Activated T-cell treated with anti-CD3 and anti-CD28 coated beads, Interleukin-2, amount 50 U/mL, for 4 hours (primary cell): ENCODE measurements around the gene GPBP1. TPM values are rescaled to one million over a fixed set of nuclear protein-coding genes. Genes with fewer than 3 reads are reported as not detected.
A peak's percentile ranks its signal among the peaks of the same experiment; 100 is the strongest.
"Not testable (repeated sequence)": the region's sequence is repeated elsewhere in the genome, so short reads cannot be mapped to it uniquely, and the experiment has no call there.

Source experiments
- ATAC-seq, 2 donors: fragments of 200-7000 bp; cut with Tn5 transposase; one replicate each; pipeline ENCODE4 v1.10.0; 2021
- DNase-seq: peaks from one replicate; pipeline ENCODE4 v3.0.0-alpha.2; 2020
- H3K27me3 Mint-ChIP-seq: one replicate; pipeline ENCODE4 v1.8.0; 2021; ENCODE audit warnings: low read depth, mixed read lengths
- H3K36me3 Mint-ChIP-seq: one replicate; pipeline ENCODE4 v1.8.0; 2022; ENCODE audit warnings: mixed read lengths; ENCODE audit not compliant: insufficient read depth
- H3K4me1 Mint-ChIP-seq: one replicate; pipeline ENCODE4 v1.8.0; 2021; ENCODE audit warnings: low read depth, mixed read lengths
- H3K4me3 Mint-ChIP-seq: one replicate; pipeline ENCODE4 v1.8.0; 2021; ENCODE audit warnings: mild to moderate bottlenecking, moderate library complexity, mixed read lengths
- H3K9me3 Mint-ChIP-seq: one replicate; pipeline ENCODE4 v1.8.0; 2021; ENCODE audit warnings: mixed read lengths
- total RNA-seq, 3 donors: library from RNA; stranded (reverse); gene quantifications; one replicate each; pipeline ENCODE4 v1.2.1, GENCODE V29; 2021

Gene GPBP1
- total RNA-seq, 3 donors from 2014 or later, result 51.4 to 62.0 (median 58.7) TPM

- ATAC-seq (no peak), DNase-seq (no peak)
- peaks cover 20% of the 10 kb centered on the region for H3K36me3 Mint-ChIP-seq
- peak overlapping the region; percentile 90 for H3K4me3 Mint-ChIP-seq
- no peaks in the 10 kb centered on the region for H3K27me3 Mint-ChIP-seq
- peaks cover 21% of the 10 kb centered on the region for H3K4me1 Mint-ChIP-seq
- no peaks in the 10 kb centered on the region for H3K9me3 Mint-ChIP-seq
These were observed 1.2 kb upstream of the GPBP1 start for GRCh38 chr5:57172466-57173318.

GRCh38 chr5:57174128-57174889, 450 bp downstream of the GPBP1 start:
- ATAC-seq, result peak; percentile 1
- Mint-ChIP-seq H3K27me3 (no peaks in the 10 kb centered on the region), H3K36me3 (peaks cover 33% of the 10 kb centered on the region), H3K9me3 (no peaks in the 10 kb centered on the region), H3K4me1 (peaks cover 35% of the 10 kb centered on the region), H3K4me3 (peak overlapping the region; percentile 90)
- no peak for DNase-seq

GRCh38 chr5:57174890-57175510, 1.1 kb downstream of the GPBP1 start:
- H3K4me3 Mint-ChIP-seq, result peak overlapping the region; percentile 90
- peaks cover 42% of the 10 kb centered on the region for H3K4me1 Mint-ChIP-seq
- ATAC-seq (no peak), DNase-seq (no peak)
- no peaks in the 10 kb centered on the region for H3K27me3 Mint-ChIP-seq
- H3K36me3 Mint-ChIP-seq, result peaks cover 39% of the 10 kb centered on the region
- no peaks in the 10 kb centered on the region for H3K9me3 Mint-ChIP-seq

DNA sequence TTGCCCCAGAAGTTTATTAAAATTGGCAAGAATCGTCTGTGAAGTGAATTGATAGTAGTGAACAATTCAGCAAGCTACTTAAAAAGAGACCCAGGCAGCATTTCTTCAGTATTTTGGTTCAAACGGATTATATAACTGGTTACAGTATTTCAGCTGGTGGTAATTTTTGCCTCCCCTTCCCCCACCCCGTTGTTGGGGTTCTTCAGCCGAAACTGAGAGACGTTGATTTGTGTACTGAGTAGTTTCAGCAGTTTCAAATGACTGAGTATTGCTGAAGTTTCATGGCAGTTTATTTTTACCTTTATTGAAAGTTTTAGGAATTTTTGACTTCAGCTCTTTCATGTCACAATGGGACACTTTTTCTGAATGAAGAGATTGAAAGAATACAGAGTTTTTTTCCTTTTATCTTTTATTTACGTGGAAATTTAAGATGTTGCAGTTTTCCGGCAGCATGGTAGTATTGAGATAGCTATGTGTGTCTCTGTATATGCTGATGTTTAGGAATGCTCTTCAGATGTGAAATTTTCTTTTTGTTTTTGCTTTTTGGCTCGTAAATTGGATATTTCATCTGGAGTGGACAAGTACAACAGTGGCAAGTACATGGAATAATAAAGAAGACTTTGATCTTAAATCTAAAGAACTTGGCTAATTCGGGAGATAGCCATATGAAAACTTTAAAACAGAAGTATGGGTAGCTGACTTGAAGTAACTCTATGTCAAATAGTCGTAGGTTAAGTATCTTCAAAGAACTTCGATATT, 1.9 kb downstream of the GPBP1 start:
- Mint-ChIP-seq H3K9me3 (no peaks in the 10 kb centered on the region), H3K27me3 (no peaks in the 10 kb centered on the region), H3K4me3 (peak overlapping the region; percentile 90), H3K4me1 (peaks cover 49% of the 10 kb centered on the region), H3K36me3 (peaks cover 43% of the 10 kb centered on the region)
- ATAC-seq, result no peak
- no peak for DNase-seq

GRCh38 chr5:57176350-57176857, 2.5 kb downstream of the GPBP1 start:
- DNase-seq, result no peak
- Mint-ChIP-seq H3K9me3 (no peaks in the 10 kb centered on the region), H3K27me3 (no peaks in the 10 kb centered on the region), H3K4me1 (peaks cover 56% of the 10 kb centered on the region), H3K4me3 (peak overlapping the region; percentile 90), H3K36me3 (peaks cover 43% of the 10 kb centered on the region)
- ATAC-seq, result no peak

DNA sequence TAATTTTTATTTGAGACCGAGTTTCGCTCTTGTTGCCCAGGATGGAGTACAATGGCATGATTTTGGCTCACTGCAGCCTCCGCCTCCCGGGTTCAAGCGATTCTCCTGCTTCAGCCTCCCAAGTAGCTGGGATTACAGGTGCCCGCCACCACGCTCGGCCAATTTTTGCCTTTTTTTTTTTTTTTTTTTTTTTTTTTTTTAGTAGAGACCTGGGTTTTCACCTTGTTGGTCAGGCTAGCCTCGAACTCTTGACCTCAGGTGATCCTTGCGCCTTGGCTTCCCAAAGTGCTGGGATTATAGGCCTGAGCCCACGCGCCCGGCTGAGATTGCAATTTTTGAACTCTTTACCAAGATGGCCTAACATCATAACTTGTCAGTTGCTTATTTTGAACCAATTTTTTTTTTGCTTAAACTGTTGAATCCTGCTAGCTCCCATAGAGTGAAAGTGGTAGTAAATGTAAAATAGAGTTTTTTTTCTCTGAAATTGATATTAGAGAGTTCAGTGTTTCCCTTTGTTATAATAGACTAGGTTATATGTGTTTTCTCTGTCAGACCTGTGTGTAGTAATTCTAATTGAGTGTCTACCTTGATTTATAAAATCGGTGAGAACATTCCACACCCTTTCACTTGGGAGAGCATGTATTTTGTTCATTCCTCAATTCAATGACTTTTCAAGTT, 3.8 kb downstream of the GPBP1 start:
- Mint-ChIP-seq H3K4me3 (peak overlapping the region; percentile 90), H3K9me3 (no peaks in the 10 kb centered on the region), H3K36me3 (peaks cover 43% of the 10 kb centered on the region), H3K4me1 (peaks cover 55% of the 10 kb centered on the region), H3K27me3 (no peaks in the 10 kb centered on the region)
- no peak for DNase-seq
- no peak for ATAC-seq

- not testable (repeated sequence) for DNase-seq, H3K27me3 Mint-ChIP-seq, ATAC-seq, H3K9me3 Mint-ChIP-seq
- peak overlapping the region; percentile 90 for H3K4me3 Mint-ChIP-seq
- H3K4me1 Mint-ChIP-seq, result peaks cover 57% of the 10 kb centered on the region
- peaks cover 43% of the 10 kb centered on the region for H3K36me3 Mint-ChIP-seq
These were observed 4.4 kb downstream of the GPBP1 start for GRCh38 chr5:57178238-57178637.

- Mint-ChIP-seq H3K4me1 (peaks cover 66% of the 10 kb centered on the region), H3K36me3 (peaks cover 49% of the 10 kb centered on the region), H3K4me3 (peak overlapping the region; percentile 90), H3K27me3 (no peaks in the 10 kb centered on the region), H3K9me3 (no peaks in the 10 kb centered on the region)
- ATAC-seq, result no peak
- DNase-seq, result no peak
These were observed 5.7 kb downstream of the GPBP1 start for GRCh38 chr5:57179262-57180200.

- ATAC-seq, result peak in 1 of 2 donors; percentile 11
- no peaks in the 10 kb centered on the region for H3K9me3 Mint-ChIP-seq
- DNase-seq, result no peak
- H3K27me3 Mint-ChIP-seq, result no peaks in the 10 kb centered on the region
- peak overlapping the region; percentile 90 for H3K4me3 Mint-ChIP-seq
- H3K36me3 Mint-ChIP-seq, result peaks cover 45% of the 10 kb centered on the region
- peaks cover 75% of the 10 kb centered on the region for H3K4me1 Mint-ChIP-seq
These were observed 7.3 kb downstream of the GPBP1 start for GRCh38 chr5:57181154-57181553.

DNA sequence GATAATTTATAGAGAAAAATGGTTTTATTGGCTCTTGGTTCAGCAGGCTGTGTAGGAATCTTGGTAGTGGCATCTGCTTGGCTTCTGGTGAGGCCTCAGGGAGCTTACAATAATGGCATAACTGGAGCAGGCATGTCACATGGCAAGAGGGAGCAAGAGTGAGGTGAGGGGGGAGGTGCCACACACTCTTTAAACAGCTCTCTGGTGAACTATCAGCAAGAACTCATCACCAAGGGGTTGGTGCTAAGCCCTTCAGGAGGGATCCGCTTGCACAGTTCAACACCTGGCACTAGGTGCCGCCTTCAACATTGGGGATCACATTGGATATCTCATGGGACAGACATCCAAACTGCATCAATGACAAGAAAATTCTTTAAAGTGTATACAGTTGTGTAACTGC, 10.5 kb downstream of the GPBP1 start:
- no peak for ATAC-seq
- no peak overlapping the region for H3K4me3 Mint-ChIP-seq

DNA sequence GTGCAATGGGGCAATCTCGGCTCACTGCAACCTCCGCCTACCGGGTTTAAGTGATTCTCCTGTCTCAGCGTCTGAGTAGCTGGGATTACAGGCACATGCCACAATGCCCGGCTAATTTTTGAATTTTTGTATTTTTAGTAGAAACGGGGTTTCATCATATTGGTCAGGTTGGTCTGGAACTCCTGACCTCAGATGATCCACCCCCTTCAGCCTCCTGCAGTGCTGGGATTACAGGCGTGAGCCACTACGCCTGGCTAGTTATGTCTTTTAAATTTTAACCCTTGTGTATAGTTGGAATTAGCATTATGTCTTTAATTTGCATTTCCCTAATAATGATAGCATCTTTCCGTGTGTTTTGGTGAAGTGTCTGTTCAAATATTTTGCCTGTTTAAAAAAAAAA, 11.5 kb downstream of the GPBP1 start:
- H3K27me3 Mint-ChIP-seq, result no peaks in the 10 kb centered on the region
- H3K4me3 Mint-ChIP-seq, result peak overlapping the region; percentile 20
- DNase-seq, result no peak

More for the DNA sequence above, 10.5 kb downstream of the GPBP1 start:
- peaks cover 25% of the 10 kb centered on the region for H3K36me3 Mint-ChIP-seq
- no peaks in the 10 kb centered on the region for H3K27me3 Mint-ChIP-seq
- H3K4me1 Mint-ChIP-seq, result peaks cover 88% of the 10 kb centered on the region
- H3K9me3 Mint-ChIP-seq, result no peaks in the 10 kb centered on the region
- DNase-seq, result no peak

DNA sequence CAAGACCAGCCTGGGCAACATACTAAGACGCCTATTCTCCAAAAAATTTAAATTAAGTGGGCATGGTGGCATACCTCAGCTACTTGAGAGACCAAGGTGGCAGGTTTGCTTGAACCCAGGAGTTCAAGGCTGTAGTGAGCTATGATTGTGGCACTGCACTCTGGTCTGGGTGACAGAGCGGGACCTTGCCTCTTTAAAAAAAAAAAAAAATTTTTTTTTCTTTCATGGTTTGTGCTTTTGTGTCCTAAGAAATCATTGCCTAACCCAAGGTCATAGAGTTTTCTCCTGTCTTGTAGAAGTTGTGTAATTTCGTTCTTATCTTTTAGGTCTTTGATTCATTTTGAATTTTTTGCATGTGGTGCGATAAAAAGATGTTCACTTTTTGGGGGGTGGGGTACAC, 12.3 kb downstream of the GPBP1 start:
- peak overlapping the region; percentile 3 for H3K4me3 Mint-ChIP-seq

More for the DNA sequence above, 11.5 kb downstream of the GPBP1 start:
- H3K9me3 Mint-ChIP-seq, result no peaks in the 10 kb centered on the region
- peaks cover 87% of the 10 kb centered on the region for H3K4me1 Mint-ChIP-seq
- ATAC-seq, result no peak
- peaks cover 22% of the 10 kb centered on the region for H3K36me3 Mint-ChIP-seq

More for the DNA sequence above, 12.3 kb downstream of the GPBP1 start:
- no peaks in the 10 kb centered on the region for H3K9me3 Mint-ChIP-seq
- ATAC-seq, result no peak
- H3K27me3 Mint-ChIP-seq, result no peaks in the 10 kb centered on the region
- H3K4me1 Mint-ChIP-seq, result peaks cover 84% of the 10 kb centered on the region
- no peak for DNase-seq
- H3K36me3 Mint-ChIP-seq, result peaks cover 19% of the 10 kb centered on the region
